Astrocyte (in vitro differentiated cells and primary cell): ENCODE measurements around the gene SMIM20. TPM values are rescaled to one million over a fixed set of nuclear protein-coding genes. Genes with fewer than 3 reads are reported as not detected.

Experiments
- DNase-seq: peaks from one replicate; pipeline ENCODE4 v3.0.0-alpha.2; 2010; ENCODE audit warnings: low read depth
- FAIRE-seq: peaks from 2 replicates; lab custom pipeline; 2011; peaks lifted over from hg19 to GRCh38; lab: Jason Lieb, UNC
- H2AFZ ChIP-seq: 2 replicates; pipeline ENCODE4 v1.6.0; 2012; ENCODE audit warnings: low read depth, low read length, inconsistent platforms
- H3K27ac ChIP-seq: 2 replicates; pipeline ENCODE4 v1.5.1; 2011; ENCODE audit warnings: low read depth, low read length, inconsistent platforms
- H3K27me3 ChIP-seq: 2 replicates; pipeline ENCODE4 v1.6.0; 2011; ENCODE audit warnings: low read length, inconsistent platforms; ENCODE audit not compliant: insufficient read depth
- H3K36me3 ChIP-seq: 2 replicates; pipeline ENCODE4 v1.5.1; 2011; ENCODE audit warnings: low read length, inconsistent platforms; ENCODE audit not compliant: insufficient read depth
- H3K4me1 ChIP-seq: 2 replicates; pipeline ENCODE4 v1.5.1; 2011; ENCODE audit warnings: low read length, inconsistent platforms; ENCODE audit not compliant: insufficient read depth
- H3K4me2 ChIP-seq: 2 replicates; pipeline ENCODE4 v1.6.0; 2012; ENCODE audit warnings: low read length, inconsistent platforms
- H3K4me3 ChIP-seq: 2 replicates; pipeline ENCODE4 v1.5.1; 2011; ENCODE audit warnings: low read depth, mild to moderate bottlenecking, low read length, inconsistent platforms; ENCODE audit not compliant: insufficient read depth
- H3K79me2 ChIP-seq: 2 replicates; pipeline ENCODE4 v1.6.0; 2012; ENCODE audit warnings: mild to moderate bottlenecking, low read length, inconsistent platforms; ENCODE audit not compliant: insufficient read depth
- H3K9ac ChIP-seq: 2 replicates; pipeline ENCODE4 v1.6.0; 2012; ENCODE audit warnings: mild to moderate bottlenecking, low read length, inconsistent platforms
- H3K9me3 ChIP-seq: 2 replicates; pipeline ENCODE4 v1.5.1; 2012; ENCODE audit warnings: low read depth, mild to moderate bottlenecking, low read length, inconsistent platforms; ENCODE audit not compliant: insufficient read depth
- H4K20me1 ChIP-seq: 2 replicates; pipeline ENCODE4 v1.6.0; 2012; ENCODE audit warnings: low read length, inconsistent platforms; ENCODE audit not compliant: insufficient read depth
- H3K27ac Mint-ChIP-seq: one replicate; pipeline ENCODE4 v1.8.0; 2021; ENCODE audit warnings: mild to moderate bottlenecking, mixed read lengths; ENCODE audit not compliant: unreplicated experiment
- H3K27me3 Mint-ChIP-seq: one replicate; pipeline ENCODE4 v1.8.0; 2021; ENCODE audit warnings: low read depth, mixed read lengths; ENCODE audit not compliant: unreplicated experiment
- H3K36me3 Mint-ChIP-seq: one replicate; pipeline ENCODE4 v1.8.0; 2021; ENCODE audit warnings: low read depth, mixed read lengths; ENCODE audit not compliant: unreplicated experiment
- H3K4me1 Mint-ChIP-seq: one replicate; pipeline ENCODE4 v1.8.0; 2021; ENCODE audit warnings: low read depth, mixed read lengths; ENCODE audit not compliant: unreplicated experiment
- H3K4me3 Mint-ChIP-seq: one replicate; pipeline ENCODE4 v1.8.0; 2021; ENCODE audit warnings: mild to moderate bottlenecking, moderate library complexity, mixed read lengths; ENCODE audit not compliant: unreplicated experiment
- H3K9me3 Mint-ChIP-seq: one replicate; pipeline ENCODE4 v1.8.0; 2021; ENCODE audit warnings: mild to moderate bottlenecking, mixed read lengths; ENCODE audit not compliant: unreplicated experiment
- CTCF ChIP-seq: IDR thresholded peaks from 2 replicates; pipeline ENCODE4 v1.5.1; 2011; ENCODE audit warnings: low read depth, mild to moderate bottlenecking, inconsistent platforms, low read length, moderate library complexity; ENCODE audit not compliant: insufficient read depth
- EZH2 ChIP-seq: IDR thresholded peaks from 2 replicates; pipeline ENCODE4 v1.6.1; 2012; ENCODE audit warnings: mild to moderate bottlenecking, low read length, inconsistent platforms; ENCODE audit not compliant: insufficient read depth
- total RNA-seq: library from RNA; stranded (reverse); gene quantifications from 2 replicates; pipeline ENCODE4 v1.2.1, GENCODE V29; 2021

SMIM20 gene
- total RNA-seq, 1 donor from 2014 or later, result 19.4 TPM

- DNase-seq, result no peak
- TF ChIP-seq EZH2 (no peak), CTCF (no peak)
- Histone ChIP-seq H2AFZ (no peak overlapping the region), H3K9me3 (no peaks in the 10 kb centered on the region), H3K4me2 (no peak overlapping the region), H3K9ac (no peak overlapping the region), H3K4me3 (no peak overlapping the region), H3K79me2 (no peaks in the 10 kb centered on the region), H3K4me1 (no peaks in the 10 kb centered on the region), H3K27ac (no peak overlapping the region), H3K36me3 (no peaks in the 10 kb centered on the region), H3K27me3 (no peaks in the 10 kb centered on the region), H4K20me1 (no peaks in the 10 kb centered on the region)
- no peaks in the 10 kb centered on the region for H3K36me3 Mint-ChIP-seq
- H3K9me3 Mint-ChIP-seq, result no peaks in the 10 kb centered on the region
- peaks cover 13% of the 10 kb centered on the region for H3K27me3 Mint-ChIP-seq
- no peak overlapping the region for H3K4me3 Mint-ChIP-seq
- H3K4me1 Mint-ChIP-seq, result no peaks in the 10 kb centered on the region
- H3K27ac Mint-ChIP-seq, result no peak overlapping the region
- FAIRE-seq, result no peak
These were observed 46.2 kb upstream of the SMIM20 start for GRCh38 chr4:25867781-25868294.

DNA sequence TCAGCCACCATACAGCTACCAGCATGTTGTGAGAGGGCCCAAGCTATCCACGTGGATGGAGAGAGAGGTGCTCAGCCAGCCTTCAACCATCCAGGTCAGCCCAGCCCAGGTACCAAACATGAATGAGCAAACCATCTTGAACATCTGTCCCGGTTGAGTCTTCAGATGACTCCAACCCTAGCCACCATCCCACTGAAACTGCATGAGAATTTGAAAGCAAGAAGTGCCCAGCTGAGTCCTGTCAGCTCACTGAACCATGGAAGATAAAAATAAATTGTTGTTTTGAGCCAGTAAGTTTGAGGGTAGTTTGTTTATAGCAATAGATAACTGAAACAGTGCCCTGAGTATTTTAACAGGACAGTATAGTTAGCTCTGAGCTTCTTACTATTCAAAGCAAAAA is 43.9 kb upstream of the SMIM20 start:
- no peak overlapping the region for H2AFZ ChIP-seq
- Mint-ChIP-seq H3K4me3 (no peak overlapping the region), H3K4me1 (no peaks in the 10 kb centered on the region), H3K9me3 (no peaks in the 10 kb centered on the region), H3K27ac (no peak overlapping the region), H3K27me3 (peaks cover 18% of the 10 kb centered on the region), H3K36me3 (peaks cover 1% of the 10 kb centered on the region)
- H3K4me1 ChIP-seq, result no peaks in the 10 kb centered on the region
- H3K4me3 ChIP-seq, result no peak overlapping the region
- no peaks in the 10 kb centered on the region for H3K36me3 ChIP-seq
- H3K9ac ChIP-seq, result no peak overlapping the region
- FAIRE-seq (no peak), DNase-seq (no peak)
- no peaks in the 10 kb centered on the region for H3K79me2 ChIP-seq
- H3K27me3 ChIP-seq, result no peaks in the 10 kb centered on the region
- H3K9me3 ChIP-seq, result no peaks in the 10 kb centered on the region
- no peak overlapping the region for H3K4me2 ChIP-seq
- no peak for TF ChIP-seq EZH2
- TF ChIP-seq CTCF, result no peak
- H4K20me1 ChIP-seq, result no peaks in the 10 kb centered on the region
- no peak overlapping the region for H3K27ac ChIP-seq

- FAIRE-seq (no peak), DNase-seq (no peak)
- Histone ChIP-seq H3K27ac (no peak overlapping the region), H3K27me3 (no peaks in the 10 kb centered on the region), H3K9me3 (no peaks in the 10 kb centered on the region), H3K36me3 (no peaks in the 10 kb centered on the region), H3K4me2 (no peak overlapping the region), H3K4me1 (no peaks in the 10 kb centered on the region), H3K79me2 (no peaks in the 10 kb centered on the region), H4K20me1 (no peaks in the 10 kb centered on the region), H3K4me3 (no peak overlapping the region), H3K9ac (no peak overlapping the region), H2AFZ (no peak overlapping the region)
- Mint-ChIP-seq H3K27ac (no peak overlapping the region), H3K4me1 (no peaks in the 10 kb centered on the region), H3K36me3 (peaks cover 1% of the 10 kb centered on the region), H3K27me3 (peaks cover 10% of the 10 kb centered on the region), H3K4me3 (no peak overlapping the region), H3K9me3 (peaks cover 3% of the 10 kb centered on the region)
- TF ChIP-seq CTCF, result no peak
- TF ChIP-seq EZH2, result no peak
These were observed 41.0 kb upstream of the SMIM20 start for GRCh38 chr4:25872851-25873631.
